Iris pigment epithelial cell (primary cell): ENCODE results near the gene PAPSS2.

Experiments used
- DNase-seq: peaks from one replicate; pipeline ENCODE4 v3.0.0-alpha.2; 2011; ENCODE audit warnings: low read depth

Gene PAPSS2

GRCh38 chr10:87790185-87790584, 130.5 kb downstream of the PAPSS2 start:
- DNase-seq, result no peak

DNA sequence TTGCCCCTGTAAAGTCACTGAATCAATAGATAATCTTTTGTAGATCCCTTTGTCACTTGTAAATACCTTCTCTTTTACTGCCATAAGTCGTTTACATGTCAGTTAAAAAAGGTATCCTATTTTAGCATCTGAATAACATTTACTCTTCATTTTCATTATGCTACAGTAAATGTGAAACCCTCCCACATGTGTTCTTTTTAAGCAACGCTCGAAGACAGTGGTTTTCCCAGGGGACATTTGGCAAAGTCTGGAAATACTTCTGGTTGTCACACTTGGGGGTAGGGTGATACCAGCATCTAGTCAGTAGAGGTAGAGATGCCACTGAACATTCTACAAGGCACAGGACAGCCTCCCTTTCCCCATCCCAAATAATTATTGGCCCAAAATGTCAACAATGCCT, 134.6 kb downstream of the PAPSS2 start:
- no peak for DNase-seq
